Type B pancreatic cell (in vitro differentiated cells): ENCODE data around the gene SNCAIP. TPM values are rescaled to one million over a fixed set of nuclear protein-coding genes. Genes with fewer than 3 reads are reported as not detected.

ENCODE experiments used
- DNase-seq: peaks from one replicate; pipeline ENCODE4 v3.0.0; 2021; ENCODE audit warnings: mixed read lengths; ENCODE audit not compliant: unreplicated experiment; ENCODE audit errors: extremely low spot score
- H3K27ac Mint-ChIP-seq: 2 replicates; pipeline ENCODE4 v1.8.0; 2021; ENCODE audit warnings: mild to moderate bottlenecking, mixed read lengths
- H3K27me3 Mint-ChIP-seq: 2 replicates; pipeline ENCODE4 v1.8.0; 2021; ENCODE audit warnings: mixed read lengths
- H3K36me3 Mint-ChIP-seq: 2 replicates; pipeline ENCODE4 v1.8.0; 2021; ENCODE audit warnings: mixed read lengths
- H3K4me1 Mint-ChIP-seq: one replicate; pipeline ENCODE4 v1.8.0; 2021; ENCODE audit warnings: mixed read lengths; ENCODE audit not compliant: unreplicated experiment
- H3K4me3 Mint-ChIP-seq: 2 replicates; pipeline ENCODE4 v1.8.0; 2021; ENCODE audit warnings: mild to moderate bottlenecking, mixed read lengths
- H3K9me3 Mint-ChIP-seq: 2 replicates; pipeline ENCODE4 v1.8.0; 2021; ENCODE audit warnings: mixed read lengths
- total RNA-seq: library from RNA; stranded (reverse); gene quantifications from 2 replicates; pipeline ENCODE4 v1.2.1, GENCODE V29; 2021; ENCODE audit warnings: low replicate concordance
- TF ChIP-seq, protein P1 (sequence below): fragments of 200-600 bp; sonication (generic); conservative IDR thresholded peaks from 2 replicates; pipeline ENCODE4 v1.5.0; 2021; ENCODE audit warnings: antibody characterized with exemption, mild to moderate bottlenecking

Gene SNCAIP
- total RNA-seq, 1 donor from 2014 or later = 31.6 TPM

DNA sequence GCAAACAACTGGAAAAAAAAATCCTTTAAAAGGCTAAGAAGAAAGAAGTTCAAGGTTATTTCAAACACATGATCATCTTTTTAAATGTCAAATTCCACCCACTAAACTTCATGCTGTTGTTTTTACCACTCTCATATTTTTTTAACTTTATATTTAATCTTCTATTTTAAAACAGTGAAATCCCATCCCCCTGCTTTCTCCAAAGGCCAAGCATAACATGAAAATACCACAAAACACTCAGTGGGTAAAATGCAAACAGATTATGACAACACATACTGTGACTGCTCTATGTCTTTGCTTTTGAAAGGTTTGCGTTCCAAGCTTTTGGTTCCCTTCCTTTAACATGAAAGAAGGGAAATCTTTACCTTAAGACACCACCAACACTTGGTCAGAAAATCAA is 127.6 kb downstream of the SNCAIP start:
- H3K4me3 Mint-ChIP-seq = no peak overlapping the region
- no peak overlapping the region for H3K27ac Mint-ChIP-seq
- H3K36me3 Mint-ChIP-seq = peaks cover 18% of the 10 kb centered on the region
- H3K27me3 Mint-ChIP-seq = no peaks in the 10 kb centered on the region
- no peaks in the 10 kb centered on the region for H3K9me3 Mint-ChIP-seq
- TF ChIP-seq, protein P1, sequence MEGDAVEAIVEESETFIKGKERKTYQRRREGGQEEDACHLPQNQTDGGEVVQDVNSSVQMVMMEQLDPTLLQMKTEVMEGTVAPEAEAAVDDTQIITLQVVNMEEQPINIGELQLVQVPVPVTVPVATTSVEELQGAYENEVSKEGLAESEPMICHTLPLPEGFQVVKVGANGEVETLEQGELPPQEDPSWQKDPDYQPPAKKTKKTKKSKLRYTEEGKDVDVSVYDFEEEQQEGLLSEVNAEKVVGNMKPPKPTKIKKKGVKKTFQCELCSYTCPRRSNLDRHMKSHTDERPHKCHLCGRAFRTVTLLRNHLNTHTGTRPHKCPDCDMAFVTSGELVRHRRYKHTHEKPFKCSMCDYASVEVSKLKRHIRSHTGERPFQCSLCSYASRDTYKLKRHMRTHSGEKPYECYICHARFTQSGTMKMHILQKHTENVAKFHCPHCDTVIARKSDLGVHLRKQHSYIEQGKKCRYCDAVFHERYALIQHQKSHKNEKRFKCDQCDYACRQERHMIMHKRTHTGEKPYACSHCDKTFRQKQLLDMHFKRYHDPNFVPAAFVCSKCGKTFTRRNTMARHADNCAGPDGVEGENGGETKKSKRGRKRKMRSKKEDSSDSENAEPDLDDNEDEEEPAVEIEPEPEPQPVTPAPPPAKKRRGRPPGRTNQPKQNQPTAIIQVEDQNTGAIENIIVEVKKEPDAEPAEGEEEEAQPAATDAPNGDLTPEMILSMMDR = no peak
- peaks cover 12% of the 10 kb centered on the region for H3K4me1 Mint-ChIP-seq
- no peak for DNase-seq

DNA sequence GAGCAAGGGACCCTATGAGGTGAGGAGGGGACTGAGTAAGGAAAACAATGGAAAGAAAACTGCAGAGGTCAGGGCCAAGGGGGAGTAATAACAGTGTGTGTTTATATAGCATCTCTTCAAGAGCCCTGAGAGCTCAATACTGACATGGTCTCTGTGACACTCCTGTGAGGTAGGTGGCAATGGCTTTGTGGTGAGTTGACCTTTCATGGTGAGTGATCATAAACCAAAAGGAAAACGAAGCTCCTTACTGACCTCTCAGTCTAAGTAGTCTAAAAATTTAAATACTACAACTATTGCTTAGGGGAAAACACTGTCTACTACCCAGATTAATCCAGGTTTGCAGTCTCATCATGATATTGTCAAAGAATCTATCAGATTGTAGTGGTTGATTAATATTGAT is 130.9 kb downstream of the SNCAIP start:
- Mint-ChIP-seq H3K27me3 (no peaks in the 10 kb centered on the region), H3K9me3 (no peaks in the 10 kb centered on the region), H3K27ac (no peak overlapping the region), H3K36me3 (peaks cover 22% of the 10 kb centered on the region), H3K4me3 (no peak overlapping the region), H3K4me1 (no peaks in the 10 kb centered on the region)
- TF ChIP-seq, protein P1 = no peak
- no peak for DNase-seq

DNA sequence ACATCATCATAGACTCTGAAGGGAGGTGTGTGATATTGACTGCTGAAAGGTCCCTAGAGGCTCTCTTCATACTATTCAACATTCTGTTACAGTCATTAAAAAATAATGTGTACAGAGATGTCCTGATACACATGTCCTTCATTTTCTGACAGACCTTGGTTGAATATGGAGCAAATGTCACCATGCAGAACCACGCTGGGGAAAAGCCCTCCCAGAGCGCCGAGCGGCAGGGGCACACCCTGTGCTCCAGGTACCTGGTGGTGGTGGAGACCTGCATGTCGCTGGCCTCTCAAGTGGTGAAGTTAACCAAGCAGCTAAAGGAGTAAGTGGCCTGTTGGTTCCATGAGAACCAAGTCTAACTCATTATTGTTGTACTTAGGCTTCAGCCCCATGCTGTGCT is 132.4 kb downstream of the SNCAIP start:
- H3K27ac Mint-ChIP-seq = no peak overlapping the region
- peaks cover 18% of the 10 kb centered on the region for H3K36me3 Mint-ChIP-seq
- no peaks in the 10 kb centered on the region for H3K9me3 Mint-ChIP-seq
- TF ChIP-seq, protein P1 = no peak
- H3K27me3 Mint-ChIP-seq = no peaks in the 10 kb centered on the region
- no peaks in the 10 kb centered on the region for H3K4me1 Mint-ChIP-seq
- no peak for DNase-seq
- no peak overlapping the region for H3K4me3 Mint-ChIP-seq

DNA sequence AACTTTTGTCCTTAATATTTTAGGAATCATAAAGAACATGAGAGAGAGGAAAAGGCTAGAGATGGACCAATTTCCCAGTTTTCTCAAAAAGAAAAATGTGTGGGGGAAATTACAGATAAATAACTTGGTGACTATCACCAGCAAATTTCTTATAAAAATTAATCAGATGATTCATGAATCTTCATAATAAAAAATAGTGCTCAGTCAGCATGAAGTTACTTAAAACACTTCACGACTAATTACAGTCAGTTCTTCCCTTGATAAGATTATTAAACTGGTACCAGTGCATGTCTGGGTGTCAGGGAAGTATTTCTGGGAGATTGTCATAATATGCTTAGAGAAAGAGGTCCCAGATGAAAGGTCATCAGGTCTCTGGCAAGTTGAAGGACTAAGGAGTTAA is 133.0 kb downstream of the SNCAIP start:
- Mint-ChIP-seq H3K27ac (no peak overlapping the region), H3K27me3 (no peaks in the 10 kb centered on the region), H3K4me1 (no peaks in the 10 kb centered on the region), H3K4me3 (no peak overlapping the region), H3K36me3 (peaks cover 22% of the 10 kb centered on the region), H3K9me3 (no peaks in the 10 kb centered on the region)
- DNase-seq = no peak
- TF ChIP-seq, protein P1 = no peak

DNA sequence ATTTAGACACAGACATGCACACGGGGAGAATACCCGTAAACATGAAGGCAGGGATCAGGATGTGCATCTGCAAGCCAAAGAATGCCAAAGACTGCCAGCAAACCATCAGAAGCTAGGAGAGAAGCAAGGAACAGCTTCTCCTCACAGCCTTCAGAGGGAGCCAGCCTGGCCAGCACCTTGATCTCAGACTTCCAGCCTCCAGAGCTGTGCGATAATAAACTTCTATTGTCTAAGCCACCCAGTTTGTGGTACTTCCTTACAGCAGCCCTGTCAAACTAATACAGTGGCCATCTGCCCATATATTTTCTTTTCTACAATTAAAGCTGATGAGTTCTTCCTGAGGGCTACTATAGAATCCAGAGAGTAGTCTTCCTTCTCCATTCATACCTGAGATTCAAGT is 135.0 kb downstream of the SNCAIP start:
- no peak for DNase-seq
- H3K4me3 Mint-ChIP-seq = no peak overlapping the region
- peaks cover 28% of the 10 kb centered on the region for H3K36me3 Mint-ChIP-seq
- H3K27ac Mint-ChIP-seq = no peak overlapping the region
- TF ChIP-seq, protein P1 = no peak
- H3K27me3 Mint-ChIP-seq = no peaks in the 10 kb centered on the region
- H3K9me3 Mint-ChIP-seq = no peaks in the 10 kb centered on the region
- no peaks in the 10 kb centered on the region for H3K4me1 Mint-ChIP-seq

DNA sequence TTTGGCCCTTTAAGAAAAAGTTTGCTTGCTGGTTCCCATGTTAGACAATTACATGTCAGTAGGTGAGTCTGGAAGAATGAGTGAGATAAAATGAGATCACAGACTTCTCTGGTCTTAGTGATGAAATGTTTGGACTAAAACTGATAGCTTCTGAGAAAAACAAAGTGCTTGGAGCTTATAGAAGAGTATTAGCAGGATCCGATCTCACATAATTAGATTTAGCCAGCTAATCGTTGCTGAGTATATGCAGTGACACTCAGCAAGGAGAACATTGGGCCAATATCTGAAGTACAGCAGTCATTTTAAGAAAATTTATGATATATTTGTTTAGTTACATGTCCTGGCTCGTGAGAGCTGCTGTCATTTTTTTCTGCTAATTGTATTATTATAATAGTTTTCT is 135.8 kb downstream of the SNCAIP start:
- no peak for DNase-seq
- no peaks in the 10 kb centered on the region for H3K27me3 Mint-ChIP-seq
- no peaks in the 10 kb centered on the region for H3K4me1 Mint-ChIP-seq
- H3K4me3 Mint-ChIP-seq = no peak overlapping the region
- no peaks in the 10 kb centered on the region for H3K9me3 Mint-ChIP-seq
- H3K27ac Mint-ChIP-seq = no peak overlapping the region
- TF ChIP-seq, protein P1 = no peak
- peaks cover 28% of the 10 kb centered on the region for H3K36me3 Mint-ChIP-seq
